ENCODE results near the gene F8A3.
"Not testable (repeated sequence)": the region's sequence is repeated elsewhere in the genome, so short reads cannot be mapped to it uniquely, and the experiment has no call there.

Gene F8A3

GRCh38 chrX:155458471-155458870 is at the start of gene F8A3:
F8A3 (minus strand) TSS chrX:155458620; CDS start chrX:155458600, 20 bp downstream.
- DNase-seq = not testable (repeated sequence)

GRCh38 chrX:155505296-155505695 is 46.9 kb upstream of the F8A3 start:
- DNase-seq = no peak

GRCh38 chrX:155495134-155495533 is 36.7 kb upstream of the F8A3 start:
- not testable (repeated sequence) for DNase-seq

GRCh38 chrX:155491421-155491820 is 33.0 kb upstream of the F8A3 start:
- not testable (repeated sequence) for DNase-seq

GRCh38 chrX:155477136-155477535 is 18.7 kb upstream of the F8A3 start:
- DNase-seq = not testable (repeated sequence)

- not testable (repeated sequence) for DNase-seq
These were observed 8.0 kb upstream of the F8A3 start for GRCh38 chrX:155466269-155466938.

GRCh38 chrX:155460501-155460900 is 2.1 kb upstream of the F8A3 start:
- not testable (repeated sequence) for DNase-seq

GRCh38 chrX:155457761-155458447 is 516 bp downstream of the F8A3 start:
- not testable (repeated sequence) for DNase-seq

- no peak for DNase-seq
These were observed 17.3 kb downstream of the F8A3 start for GRCh38 chrX:155441097-155441496.

GRCh38 chrX:155435744-155436112 is 22.7 kb downstream of the F8A3 start:
- no peak for DNase-seq

GRCh38 chrX:155434906-155435743 is 23.3 kb downstream of the F8A3 start:
- no peak for DNase-seq

- DNase-seq = no peak
These were observed 40.7 kb downstream of the F8A3 start for GRCh38 chrX:155417769-155418168.

Data from NCI-H2107 (cell line).